Ramos (cell line): ENCODE data around the gene CABP4.

Experiments
- in situ Hi-C: fragments of 300-500 bp; cut with MboI; formaldehyde crosslinking; loops from one replicate; pipeline ENCODE4 v1.14.3; 2022; ENCODE audit warnings: low sequenced_read_pairs; ENCODE audit not compliant: unreplicated experiment

CABP4 gene

DNA sequence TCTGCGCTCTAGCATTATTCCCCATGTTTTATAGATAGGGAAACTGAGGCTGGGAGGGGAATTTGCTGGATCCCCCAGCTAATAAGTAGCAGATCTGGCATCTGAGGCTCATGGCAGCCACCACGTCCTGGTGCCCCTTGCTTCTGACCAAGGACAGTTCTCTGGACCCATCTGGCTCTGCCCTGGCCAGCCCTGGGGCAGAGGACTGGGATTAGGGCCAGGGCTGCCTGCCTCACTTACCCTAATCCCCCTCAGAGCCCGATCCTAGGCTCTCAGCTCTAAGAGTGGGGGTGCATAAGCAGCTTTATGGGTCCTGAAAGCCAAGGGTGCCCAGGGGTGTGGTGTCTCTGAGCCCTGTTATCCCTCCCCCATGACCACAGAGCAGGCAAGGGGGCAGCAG, at the start of gene CABP4:
Gene CABP4 (plus strand): TSS at position 301 of the 400 bp plus-strand sequence. CDS start 70 bp downstream, at position 371.
- in situ Hi-C loops: no loop called here

DNA sequence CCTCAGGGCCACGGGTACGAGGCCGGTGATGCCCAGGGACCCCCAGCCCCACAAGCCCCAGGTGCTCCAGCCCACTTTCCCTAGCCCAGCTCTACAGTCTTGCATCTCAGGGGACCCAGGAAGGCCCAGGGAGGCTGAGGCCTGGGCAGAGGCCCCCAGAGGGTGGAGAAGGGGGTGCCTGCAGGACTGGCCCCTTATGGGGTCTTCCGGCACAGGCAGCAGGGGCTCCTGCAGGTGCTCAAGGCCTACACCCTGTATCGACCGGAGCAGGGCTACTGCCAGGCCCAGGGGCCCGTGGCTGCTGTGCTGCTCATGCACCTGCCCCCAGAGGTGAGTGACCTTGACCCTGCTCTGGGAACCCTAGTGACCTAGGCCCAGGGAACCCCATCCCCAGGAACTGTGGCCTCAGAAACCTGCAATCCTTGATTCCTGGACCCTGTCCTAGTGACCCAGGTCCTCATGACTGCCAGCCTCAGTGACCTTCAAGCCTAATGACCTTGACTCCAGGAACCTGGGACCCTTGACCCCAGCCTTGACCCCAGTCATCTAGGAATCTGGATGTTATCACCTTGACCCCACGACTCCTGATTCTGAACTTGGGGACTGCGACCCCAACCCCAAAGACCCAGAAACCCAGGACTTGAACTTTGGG, 49.3 kb upstream of the CABP4 start:
- in situ Hi-C loops: loop anchor here (10.0 kb wide), 1 partner anchor 59 kb away; the partner anchor contains the start of gene TMEM134

DNA sequence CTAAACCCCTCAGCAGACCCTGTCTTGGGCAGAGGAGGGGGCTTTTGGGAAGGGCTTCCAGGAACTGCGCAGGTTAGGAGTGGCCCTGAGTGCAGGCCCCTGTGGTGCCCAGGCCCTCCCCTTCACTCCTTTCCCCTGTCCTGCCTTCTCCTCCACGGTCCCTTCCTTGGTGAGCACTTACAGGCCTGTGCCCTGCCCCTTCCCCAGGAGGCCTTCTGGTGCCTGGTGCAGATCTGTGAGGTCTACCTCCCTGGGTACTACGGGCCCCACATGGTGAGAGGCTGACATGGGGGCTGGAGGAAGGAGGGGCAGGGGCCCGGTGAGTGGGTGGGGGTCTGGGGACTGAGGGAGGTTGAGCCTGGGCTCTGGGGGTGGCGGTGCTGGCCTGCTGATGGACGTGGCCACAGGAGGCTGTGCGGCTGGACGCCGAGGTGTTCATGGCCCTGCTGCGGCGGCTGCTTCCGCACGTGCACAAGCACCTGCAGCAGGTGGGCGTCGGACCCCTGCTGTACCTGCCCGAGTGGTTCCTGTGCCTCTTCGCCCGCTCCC, 48.7 kb upstream of the CABP4 start:
- in situ Hi-C loops: loop anchor here (10.0 kb wide), 1 partner anchor 58 kb away; the partner anchor contains the start of gene TMEM134

DNA sequence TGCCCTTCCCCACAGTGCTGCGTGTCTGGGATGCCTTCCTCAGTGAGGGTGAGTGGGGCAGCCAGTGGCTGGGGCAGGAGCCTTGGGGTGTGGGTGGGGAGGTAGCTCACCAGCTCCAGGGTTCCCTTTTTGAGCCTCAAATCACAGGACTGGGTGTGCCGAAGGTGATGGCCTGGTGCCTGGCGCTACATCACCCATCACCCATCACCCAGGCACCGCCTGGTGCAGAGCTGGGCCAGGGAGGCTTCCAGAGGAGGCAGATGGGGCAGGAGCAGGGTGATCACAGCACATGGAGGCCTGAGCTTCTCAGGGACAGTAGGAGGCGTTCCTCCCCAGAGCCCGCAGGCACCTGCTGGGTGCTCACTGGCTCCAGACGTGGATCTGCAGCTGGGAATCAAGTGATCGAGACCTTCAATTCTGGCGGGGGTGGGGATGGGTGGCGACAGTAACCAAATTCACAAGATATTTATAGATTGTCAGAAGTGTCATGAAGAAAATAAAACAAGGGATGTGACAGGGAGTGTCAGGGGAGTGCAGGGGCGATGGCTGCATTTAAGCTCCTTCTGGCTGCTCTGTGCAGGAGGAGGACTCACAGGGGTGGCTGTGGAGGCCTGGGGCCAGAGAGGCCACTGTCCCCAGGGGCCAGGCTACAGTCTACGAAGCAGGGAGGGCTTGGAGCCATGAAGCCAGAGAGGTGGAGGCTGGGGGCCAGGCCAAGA, 48.0 kb upstream of the CABP4 start:
- in situ Hi-C loops: loop anchor here (10.0 kb wide), 1 partner anchor 58 kb away; the partner anchor contains the start of gene TMEM134

DNA sequence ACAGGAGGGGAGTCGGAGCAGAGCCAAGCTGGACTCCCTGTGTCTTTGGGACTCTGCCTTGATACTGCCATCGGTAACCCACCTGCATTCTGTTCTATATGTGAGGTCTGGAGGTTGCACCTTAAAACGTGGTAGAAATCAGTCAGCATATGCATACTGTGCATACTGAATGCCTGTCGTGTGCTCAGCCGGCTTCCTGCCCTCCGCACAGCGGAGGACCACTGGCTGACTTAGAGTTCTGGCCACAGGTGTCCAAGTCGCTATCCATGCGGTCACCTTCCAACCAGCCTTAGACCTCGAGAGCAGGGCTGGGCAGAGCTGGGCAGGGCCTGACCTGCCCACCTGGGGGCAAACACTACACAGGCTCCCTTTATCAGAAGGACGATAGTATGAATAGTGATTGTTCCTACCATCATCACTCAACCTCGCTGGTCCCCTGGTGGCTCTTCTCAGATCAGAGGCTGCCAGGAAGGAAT, 47.4 kb upstream of the CABP4 start:
- in situ Hi-C loops: loop anchor here (10.0 kb wide), 1 partner anchor 57 kb away; the partner anchor contains the start of gene TMEM134

DNA sequence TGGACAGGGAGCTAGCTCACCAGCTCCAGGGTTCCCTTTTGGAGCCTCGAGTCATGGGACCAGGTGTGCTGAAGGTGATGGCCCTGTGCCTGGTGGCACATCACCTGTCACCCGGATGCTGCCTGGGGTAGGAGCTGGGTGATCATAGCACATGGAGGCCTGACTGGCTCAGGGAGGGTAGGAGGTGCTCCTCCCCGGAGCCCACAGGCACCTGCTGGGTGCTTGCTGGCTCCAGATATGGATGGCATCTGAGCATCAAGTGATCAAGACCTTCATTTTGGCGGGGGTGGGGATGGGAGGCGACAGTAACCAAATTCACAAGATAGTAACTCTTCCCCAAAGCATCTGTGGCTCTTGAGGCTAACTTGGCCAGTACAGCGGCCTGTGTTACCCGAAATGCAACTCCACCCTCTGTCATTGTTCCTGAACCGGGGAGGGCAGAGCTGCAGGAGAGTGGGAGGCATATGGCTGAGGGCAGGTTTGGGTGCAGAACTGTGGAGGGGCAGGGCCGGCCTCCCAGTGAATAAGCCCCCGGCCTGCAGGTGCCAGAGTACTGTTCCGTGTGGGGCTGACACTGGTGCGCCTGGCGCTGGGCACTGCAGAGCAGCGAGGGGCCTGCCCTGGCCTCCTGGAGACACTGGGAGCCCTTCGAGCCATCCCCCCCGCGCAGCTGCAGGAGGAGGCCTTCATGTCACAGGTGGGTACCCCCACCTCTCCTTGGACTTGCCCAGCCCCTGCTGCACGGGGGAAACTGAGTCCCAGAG, 46.5 kb upstream of the CABP4 start:
- in situ Hi-C loops: loop anchor here (10.0 kb wide), 1 partner anchor 56 kb away; the partner anchor contains the start of gene TMEM134

DNA sequence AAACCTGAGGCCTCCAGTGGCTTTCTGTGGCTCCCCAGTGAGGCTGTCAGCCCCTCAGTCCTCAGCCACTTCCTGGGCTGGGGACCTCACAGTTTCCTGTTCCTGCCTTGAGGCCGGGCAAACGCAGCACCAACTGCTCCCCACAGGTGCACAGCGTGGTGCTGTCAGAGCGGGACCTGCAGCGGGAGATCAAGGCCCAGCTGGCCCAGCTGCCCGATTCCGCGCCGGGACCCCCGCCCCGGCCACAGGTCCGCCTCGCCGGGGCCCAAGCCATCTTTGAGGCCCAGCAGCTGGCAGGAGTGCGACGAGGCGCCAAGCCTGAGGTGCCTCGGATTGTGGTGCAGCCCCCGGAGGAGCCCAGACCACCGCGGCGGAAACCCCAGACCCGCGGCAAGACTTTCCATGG, 45.9 kb upstream of the CABP4 start:
- in situ Hi-C loops: loop anchor here (10.0 kb wide), 1 partner anchor 56 kb away; the partner anchor contains the start of gene TMEM134

DNA sequence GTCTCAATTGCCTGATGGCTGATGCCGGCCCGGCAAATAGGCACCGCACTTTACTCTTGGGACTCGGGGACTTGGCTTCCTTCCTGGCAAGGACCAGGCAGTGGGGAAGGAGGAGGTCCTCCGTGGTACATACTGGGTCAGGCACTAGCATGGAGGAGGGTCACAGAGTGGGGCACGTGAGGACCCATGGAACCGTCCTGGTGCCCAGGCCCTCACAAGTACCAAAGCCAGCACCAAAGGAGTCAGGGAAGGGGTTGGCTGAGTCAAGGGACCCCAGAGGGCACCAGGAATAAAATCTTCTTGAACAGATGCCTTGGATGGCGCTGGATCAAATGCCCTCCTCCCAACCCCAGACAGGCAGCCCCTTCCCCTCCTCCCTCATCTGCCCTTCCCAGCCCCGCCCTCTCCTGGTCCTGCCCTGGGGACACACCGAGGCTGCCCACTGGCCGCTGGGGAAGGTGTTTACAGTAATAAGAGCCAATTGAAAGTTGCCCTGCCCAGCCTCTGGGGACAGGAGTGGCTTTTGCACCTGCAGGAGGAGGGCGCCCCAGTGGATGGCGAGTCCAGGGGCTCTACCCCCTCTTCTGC, 45.3 kb upstream of the CABP4 start:
- in situ Hi-C loops: loop anchor here (10.0 kb wide), 1 partner anchor 55 kb away; the partner anchor contains the start of gene TMEM134

DNA sequence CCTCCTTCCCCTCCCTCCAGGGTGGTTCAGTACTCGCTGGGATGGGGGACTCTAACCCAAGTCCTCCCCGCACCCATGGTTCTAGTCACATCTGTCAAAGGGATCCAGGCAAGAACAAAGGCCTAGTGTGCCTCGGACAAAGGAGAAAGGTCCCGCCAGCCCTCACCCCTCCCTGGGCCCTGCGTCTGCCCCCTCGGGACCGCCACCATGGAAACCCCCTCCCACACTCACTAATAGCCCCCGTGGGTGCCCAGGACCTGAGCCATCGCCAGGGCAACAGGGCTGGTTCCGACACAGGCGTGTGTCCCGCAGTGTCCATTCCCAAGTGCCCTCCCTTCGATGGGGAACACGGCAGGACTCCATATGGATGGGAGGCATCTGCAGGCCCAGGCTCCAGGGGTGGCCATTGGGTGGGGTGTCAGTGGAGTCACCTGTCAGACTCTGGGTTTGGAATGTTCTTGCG, 44.8 kb upstream of the CABP4 start:
- in situ Hi-C loops: no loop called here

DNA sequence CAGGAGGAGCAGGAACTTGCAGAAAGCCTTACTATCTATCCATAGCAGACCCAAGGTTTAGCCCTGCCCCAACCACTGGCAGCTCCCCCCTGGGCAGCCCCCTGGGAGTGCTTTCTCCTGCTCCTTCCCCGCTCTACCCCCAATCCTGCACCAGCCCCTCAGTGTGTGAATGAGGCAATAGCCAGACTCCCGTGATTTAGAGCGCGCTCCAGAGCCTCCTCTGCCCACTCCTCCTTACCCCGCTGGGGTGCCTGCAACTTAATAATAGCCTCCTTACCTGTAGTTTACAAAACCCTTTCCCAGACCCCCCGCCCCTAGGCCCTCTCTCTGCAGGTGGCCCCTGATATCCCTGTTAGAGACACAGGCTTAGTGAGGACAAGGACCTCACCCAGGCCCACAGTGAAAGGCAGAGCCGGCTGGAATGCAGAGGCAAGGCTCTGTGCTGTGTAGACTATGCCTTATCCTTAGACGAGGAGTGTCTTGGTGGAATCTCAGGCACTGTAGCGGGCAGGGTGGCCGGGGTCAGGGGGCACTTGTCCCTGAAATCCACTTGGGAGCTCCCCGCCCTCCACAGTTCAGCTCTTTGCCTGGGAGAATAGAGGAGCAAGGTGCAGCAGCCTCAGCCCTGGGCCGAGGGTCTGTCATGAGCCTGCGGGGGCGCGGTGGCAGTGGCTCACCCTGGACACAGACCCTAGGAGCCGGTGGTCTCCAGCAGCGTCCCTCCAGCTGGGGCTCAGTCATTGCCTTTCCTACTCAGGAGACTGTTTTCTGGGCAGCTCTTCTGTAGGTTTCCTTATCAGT, 44.0 kb upstream of the CABP4 start:
- in situ Hi-C loops: no loop called here

DNA sequence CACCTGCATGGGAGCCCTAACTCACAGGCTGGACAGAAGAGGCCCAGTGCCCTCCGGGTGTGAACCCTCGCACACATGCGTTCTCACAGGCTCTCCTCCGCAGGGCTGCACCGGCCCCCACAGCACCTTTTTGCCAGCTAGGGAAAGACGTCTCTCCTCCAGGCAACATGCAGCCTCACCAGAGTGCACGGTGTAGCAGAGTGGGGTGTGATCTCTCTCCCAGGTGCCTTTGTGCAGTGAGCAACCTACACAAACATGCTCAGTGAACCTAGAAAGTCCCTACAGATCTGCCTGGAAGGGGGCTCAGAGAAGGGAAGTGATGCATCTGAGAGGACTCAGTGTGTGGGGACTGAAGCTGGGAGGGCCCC, 43.4 kb upstream of the CABP4 start:
- in situ Hi-C loops: no loop called here

DNA sequence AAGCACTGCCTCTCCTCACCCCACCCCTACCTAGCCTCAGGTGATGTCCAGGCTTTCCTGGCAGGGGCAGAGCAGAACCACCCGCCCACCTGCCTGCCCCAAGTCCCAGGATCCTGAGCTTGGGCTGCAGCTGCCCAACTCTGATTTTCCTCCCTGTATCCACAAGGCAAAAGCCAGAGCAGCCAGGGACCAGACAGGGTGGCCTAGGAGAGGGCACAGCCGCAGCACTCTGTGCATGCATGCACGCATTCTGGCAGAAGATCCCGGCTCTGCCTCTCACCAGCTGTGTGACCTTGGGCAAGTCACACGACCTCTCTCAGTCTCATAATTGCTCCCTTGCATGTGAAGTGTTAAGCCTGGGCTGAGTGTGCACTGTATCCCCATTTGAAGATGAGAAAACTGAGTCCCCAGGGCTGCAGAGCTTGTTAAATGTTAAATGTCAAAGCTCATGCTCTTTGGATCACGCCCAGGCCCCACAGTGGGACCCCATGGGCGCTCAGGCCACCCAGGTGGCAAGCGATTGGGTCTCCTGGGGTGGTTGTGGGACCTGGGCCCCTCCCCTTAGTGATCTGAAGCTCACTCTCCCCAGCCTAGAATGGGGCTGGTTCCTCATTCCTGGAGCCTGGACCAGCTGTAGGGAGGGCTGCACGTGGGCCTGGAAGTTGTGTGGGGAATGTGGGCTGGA, 42.5 kb upstream of the CABP4 start:
- in situ Hi-C loops: no loop called here

DNA sequence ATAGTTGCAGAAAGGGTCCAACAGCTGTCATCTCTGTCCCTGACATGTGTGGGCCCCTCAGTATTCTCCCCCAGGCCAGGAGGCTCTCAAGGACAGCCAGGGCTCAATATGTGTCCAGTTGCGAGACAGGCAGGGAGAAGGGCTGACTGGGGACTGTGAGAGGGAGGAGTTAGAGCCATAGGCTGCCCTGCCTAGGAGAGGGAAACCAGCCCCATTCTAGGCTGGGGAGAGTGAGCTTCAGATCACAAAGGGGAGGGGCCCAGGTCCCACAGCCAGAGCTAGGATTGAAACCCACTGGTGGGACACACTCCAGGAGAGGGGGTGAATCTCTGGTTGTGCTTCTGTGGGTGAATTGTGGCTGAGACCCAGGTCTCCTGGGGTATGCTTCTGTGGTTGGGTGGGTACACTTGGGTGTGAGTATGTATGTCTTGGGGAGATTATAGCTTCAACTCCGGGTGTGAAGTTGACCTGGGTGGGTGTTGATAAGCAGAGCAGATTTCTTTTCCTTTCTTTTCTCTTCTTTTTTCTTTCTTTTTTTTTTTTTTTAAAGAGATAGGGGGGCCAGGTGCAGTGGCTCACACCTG, 41.8 kb upstream of the CABP4 start:
- in situ Hi-C loops: no loop called here

DNA sequence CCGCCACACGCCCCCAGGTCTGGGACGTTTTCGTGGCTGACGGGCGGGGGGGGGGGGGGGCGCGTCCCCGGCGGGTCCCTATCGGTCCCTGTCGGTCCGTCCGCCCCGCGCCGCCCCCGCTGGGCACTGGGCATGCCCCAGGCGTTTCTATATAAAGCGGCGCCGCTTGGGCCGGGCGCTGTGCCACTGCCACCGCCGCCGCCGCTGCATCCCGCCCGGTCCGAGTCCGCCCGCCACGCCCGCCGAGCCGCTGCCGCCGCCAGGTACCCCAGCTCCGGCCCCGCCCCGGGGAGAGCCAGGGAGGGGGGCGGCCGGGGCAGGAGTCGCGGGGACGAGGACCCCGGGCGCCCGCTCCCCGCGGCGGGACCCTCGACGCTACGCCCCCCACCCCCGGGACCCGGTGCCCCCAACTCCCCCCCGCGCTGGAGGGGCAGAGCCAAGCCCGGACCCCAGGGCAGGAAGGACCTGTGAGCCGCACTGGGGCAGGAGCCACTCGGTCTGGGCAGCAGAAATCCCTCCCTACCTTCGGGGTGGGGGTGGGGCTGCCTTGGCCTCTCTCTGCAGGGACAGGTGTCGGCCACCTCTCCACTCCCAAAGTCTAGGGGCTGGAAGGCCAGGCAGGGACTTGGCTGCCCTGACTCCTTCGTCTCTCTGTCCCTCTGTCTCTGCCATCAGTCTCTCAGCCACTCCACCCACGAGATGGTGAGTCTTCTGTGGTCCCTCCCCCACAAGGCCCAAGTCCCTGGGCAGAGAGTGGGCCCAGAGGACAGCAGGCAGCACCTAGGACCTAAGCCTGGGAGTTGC, 39.5 kb upstream of the CABP4 start, which contains the start of gene CARNS1:
Gene CARNS1 (plus strand): TSS at position 178 of the 804 bp plus-strand sequence. CDS start 522 bp downstream, at position 700.
- in situ Hi-C loops: no loop called here

DNA sequence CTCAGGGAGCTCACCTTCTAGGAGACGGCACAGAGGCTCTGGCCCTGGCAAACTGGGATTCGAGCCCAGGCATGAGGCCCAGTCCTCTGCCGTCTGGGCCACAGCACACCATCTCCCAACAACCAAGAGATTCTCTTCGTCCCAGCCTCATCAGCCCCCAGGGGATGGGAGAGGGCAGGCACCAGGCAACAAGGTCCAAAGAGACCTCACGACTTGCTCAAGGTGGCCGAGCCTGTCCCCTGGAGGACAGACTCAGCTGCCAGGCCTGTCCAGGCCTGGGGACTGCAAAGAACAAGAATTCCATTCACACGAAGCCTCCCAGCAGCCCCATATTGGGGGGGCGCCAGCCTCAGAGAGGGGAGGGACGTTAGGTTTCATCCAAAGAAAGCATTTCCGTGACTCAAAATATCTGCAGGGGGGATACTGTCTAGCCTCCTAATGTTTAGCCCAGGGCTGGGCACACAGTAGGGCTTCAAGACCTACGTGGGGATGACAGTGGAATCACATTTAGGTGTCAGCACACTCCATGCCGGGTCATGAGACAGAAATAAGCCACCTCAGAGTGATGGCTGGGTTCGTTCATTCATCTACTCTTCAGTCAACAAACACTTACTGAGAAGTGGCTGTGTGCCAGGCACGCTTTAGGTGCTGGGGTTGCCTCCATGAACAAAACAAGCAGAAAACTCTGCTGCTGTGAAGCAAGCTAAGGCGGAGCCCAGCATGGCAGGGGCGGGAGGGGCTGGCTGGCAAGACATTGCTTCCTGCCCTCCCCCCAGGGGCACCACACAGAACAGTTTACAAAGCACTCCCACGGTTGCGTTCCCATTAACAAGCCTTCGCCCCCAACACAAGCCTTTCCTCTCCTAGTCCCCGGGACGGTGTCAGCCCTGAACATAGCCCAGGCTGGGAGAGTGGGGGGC, 38.5 kb upstream of the CABP4 start:
- in situ Hi-C loops: no loop called here

DNA sequence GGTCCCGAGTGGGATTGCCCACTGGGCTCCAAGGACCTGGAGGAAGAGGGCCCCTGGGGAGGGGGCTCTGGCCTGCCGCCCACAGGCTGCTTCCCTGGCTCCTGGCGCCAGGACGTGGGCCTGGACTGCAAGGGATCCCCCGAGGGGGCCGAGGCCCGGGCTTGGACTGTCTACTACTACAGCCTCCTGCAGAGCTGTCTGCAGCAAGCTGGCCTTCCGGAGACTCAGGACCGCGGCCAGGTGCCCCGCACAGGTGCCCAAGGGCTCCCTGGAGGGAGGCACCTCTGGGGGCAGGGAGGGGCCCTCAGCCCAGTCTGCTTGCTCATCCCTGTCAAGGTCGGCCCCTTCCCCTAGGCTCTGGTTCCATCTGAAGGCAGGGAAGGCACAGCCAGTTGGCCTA, 37.7 kb upstream of the CABP4 start:
- in situ Hi-C loops: no loop called here
